GM18519 (cell line): ENCODE results near the gene SALL2.

Experiments used
- ATAC-seq: cut with Tn5 transposase; IDR thresholded peaks from one replicate; pipeline ENCODE4 v1.9.1; 2021; ENCODE audit warnings: mild to moderate bottlenecking, moderate library complexity; ENCODE audit not compliant: unreplicated experiment, low FRiP score

SALL2 gene

DNA sequence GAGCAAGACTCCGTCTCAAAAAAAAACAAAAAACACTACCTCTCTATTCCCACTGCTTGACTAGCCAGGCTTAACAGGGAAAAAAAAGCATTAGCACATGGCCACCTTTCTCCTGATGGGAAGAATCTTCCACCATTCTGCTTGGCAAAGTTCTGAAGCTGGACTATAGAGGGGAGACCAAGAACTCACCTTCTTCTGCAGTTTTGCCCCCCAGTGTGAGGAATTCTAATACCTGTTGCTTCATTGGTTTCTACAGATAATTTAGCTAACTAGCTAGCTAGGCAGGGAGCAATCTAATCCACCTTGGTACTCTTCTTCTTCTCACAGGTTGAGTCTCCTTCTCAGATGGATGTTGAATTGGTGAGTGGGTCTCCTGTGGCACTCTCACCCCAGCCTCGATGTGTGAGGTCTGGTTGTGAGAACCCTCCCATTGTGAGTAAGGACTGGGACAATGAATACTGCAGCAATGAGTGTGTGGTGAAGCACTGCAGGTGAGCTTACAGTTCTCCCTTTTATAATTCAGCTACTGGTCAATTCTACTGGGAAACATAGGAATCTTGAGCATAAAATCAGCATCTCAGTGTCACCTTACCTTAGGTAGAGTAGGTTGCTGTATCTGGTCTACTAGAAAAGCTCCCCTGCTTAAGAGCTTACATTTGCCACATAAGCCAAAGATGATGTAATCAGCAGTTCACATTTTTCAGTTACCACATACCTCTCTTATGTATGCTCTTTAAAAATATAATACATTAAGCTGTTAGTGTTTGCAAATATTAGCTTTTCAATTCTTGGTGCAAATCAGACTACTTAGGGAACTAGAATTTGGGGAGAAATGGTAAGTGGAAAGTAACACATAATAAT, 31.0 kb downstream of the SALL2 start:
- ATAC-seq = no peak

DNA sequence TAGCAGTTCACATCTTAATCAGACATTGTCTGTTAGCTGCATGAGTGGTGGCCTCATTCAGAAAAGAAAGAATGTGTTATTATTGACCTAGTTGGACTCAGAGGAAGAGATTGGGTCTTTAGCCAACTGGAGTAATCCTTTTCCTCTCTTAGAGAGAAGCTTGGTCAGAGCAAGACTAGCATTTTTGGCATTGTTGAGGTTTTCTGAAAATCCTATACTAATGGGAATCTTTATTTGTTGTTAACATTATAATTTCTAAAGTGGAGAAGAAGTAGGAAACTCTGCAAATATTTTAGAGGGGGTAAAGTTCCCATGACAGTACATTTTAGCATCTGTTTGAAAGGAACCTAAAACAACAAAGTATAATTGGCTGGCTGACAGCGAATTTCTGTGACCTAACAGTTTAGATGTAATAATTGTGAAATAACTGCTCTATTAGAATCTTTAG, 39.5 kb downstream of the SALL2 start:
- no peak for ATAC-seq

DNA sequence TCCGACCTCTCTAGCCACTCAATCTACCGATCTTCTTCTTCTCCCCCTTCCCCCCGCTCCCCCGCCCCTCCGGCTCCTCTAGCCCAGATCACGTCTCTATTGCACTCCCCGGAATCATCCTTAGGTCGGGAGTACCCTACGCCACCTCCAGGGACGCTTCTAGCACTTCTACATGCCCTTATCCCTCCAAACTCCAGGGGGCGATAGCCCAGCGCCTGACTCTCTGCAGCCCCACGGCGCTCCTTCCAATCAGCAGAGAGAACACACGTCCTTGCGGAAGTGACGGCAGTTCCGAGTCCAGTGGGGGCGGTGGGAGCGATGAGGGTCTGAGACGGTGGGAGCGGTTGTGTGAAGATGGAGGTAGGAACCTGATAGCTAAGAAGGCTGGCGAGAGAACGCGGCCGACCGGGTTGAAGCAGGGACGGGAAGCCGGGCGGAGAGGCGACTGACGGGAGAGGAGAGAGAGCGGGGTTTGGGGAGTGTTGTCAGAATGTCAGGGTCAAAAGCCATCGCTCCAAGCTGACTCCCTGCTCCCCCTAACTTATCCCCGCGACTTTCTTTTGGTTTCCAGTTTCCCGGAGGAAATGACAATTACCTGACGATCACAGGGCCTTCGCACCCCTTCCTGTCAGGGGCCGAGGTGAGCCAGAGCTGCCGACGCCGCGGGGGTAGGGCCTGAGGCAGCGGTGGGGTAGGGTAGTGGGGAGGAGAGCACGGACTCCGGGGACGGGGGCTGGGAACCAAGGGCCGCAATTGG, 49.0 kb downstream of the SALL2 start, which contains the start of the genes RAB2B and TOX4:
RAB2B (minus strand) TSS at position 35 of the 757 bp plus-strand sequence. CDS start 87 bp downstream, outside the sequence.
TOX4 (plus strand) TSS at position 271 of the 757 bp plus-strand sequence; CDS start at position 355, 84 bp downstream.
- ATAC-seq = peak; percentile 99

DNA sequence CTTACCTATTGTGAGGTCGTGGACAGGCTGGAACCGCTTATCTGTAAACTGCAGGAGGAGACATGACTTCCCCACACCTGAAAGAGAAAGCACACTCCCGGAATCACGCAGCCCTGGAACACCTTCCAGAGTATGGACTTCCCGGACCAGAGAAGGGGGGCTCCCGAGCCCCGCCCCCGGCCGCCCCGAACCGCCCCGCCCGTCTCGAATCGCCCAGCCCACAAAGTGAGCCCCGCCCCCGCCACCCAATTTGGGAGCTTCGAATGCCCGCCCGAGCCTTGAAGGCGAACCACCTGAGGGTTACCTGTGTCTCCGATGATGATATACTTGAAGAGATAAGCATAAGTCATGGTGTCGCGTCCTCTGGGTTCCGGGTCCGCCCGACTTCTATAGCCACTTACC, 49.6 kb downstream of the SALL2 start:
- peak; percentile 11 for ATAC-seq

DNA sequence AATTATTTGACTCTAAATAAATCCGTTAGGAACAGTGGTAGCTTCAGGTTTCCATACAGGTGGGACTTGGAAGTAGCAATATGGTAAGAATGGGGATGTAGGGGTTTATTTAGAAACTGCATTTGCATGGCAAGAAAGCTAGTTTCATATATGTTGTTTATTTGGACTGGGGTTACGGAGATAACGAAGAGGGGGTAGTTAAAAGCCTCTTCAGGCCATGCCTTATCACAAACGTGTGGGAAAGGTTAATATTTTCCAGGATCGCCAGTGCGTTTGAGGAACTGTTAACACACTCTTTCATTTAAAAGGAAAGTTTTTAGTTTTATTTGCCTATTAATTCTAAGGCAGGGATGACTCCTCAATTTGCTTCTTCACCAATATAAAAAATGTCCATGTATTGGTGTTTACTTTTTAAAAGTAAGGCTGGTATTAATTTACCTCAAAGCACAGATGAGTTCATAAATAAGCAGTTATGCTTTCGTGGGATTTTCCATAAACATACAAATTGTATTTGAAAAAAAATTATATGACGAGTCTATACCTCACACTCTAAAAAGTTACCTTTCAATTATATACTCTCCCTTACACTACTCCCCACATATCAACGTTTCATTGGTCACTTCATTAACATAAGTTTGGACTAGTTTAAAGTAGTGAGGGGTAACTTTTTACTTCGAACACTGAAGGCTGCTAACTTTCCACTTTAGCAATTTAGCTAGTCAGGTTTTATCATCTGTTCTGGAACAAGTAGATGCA, 50.2 kb downstream of the SALL2 start:
- no peak for ATAC-seq
